Duodenal mucosa (tissue), 2 donors: ENCODE results near the gene POM121.
"Not testable (repeated sequence)": the region's sequence is repeated elsewhere in the genome, so short reads cannot be mapped to it uniquely, and the experiment has no call there.

Experiments used
- H3K27ac ChIP-seq: one replicate; pipeline ENCODE4 v1.7.0; 2013; ENCODE audit warnings: low read depth, low read length
- H3K27me3 ChIP-seq, 2 donors: one replicate each; pipeline ENCODE4 v1.7.0; 2013; ENCODE audit warnings: low read length in 2 of 2, control low read depth in 1 of 2; ENCODE audit not compliant: insufficient read depth in 2 of 2, control insufficient read depth in 1 of 2
- H3K36me3 ChIP-seq, 2 donors: one replicate each; pipeline ENCODE4 v1.7.0; 2013; ENCODE audit warnings: low read length in 2 of 2, control low read depth in 1 of 2; ENCODE audit not compliant: insufficient read depth in 2 of 2, control insufficient read depth in 1 of 2
- H3K4me1 ChIP-seq, 2 donors: one replicate each; pipeline ENCODE4 v1.7.0; 2013; ENCODE audit warnings: low read length in 2 of 2, control low read depth in 1 of 2; ENCODE audit not compliant: insufficient read depth in 2 of 2, control insufficient read depth in 1 of 2
- H3K4me3 ChIP-seq, 2 donors: one replicate each; pipeline ENCODE4 v1.7.0; 2013; ENCODE audit warnings: low read length in 2 of 2, low read depth in 1 of 2
- H3K9ac ChIP-seq, 2 donors: one replicate each; pipeline ENCODE4 v1.7.0; 2013; ENCODE audit warnings: low read length in 2 of 2, low read depth in 1 of 2
- H3K9me3 ChIP-seq, 2 donors: one replicate each; pipeline ENCODE4 v1.7.0; 2013; ENCODE audit warnings: low read length in 2 of 2, control low read depth in 1 of 2; ENCODE audit not compliant: control insufficient read depth in 1 of 2

Gene POM121

GRCh38 chr7:72990146-72990913 is 65.4 kb downstream of the POM121 start:
- H3K4me3 ChIP-seq, H3K27me3 ChIP-seq, H3K4me1 ChIP-seq, H3K9ac ChIP-seq, H3K27ac ChIP-seq, H3K9me3 ChIP-seq, H3K36me3 ChIP-seq: not testable (repeated sequence)

- not testable (repeated sequence) for H3K27me3 ChIP-seq, H3K36me3 ChIP-seq, H3K4me1 ChIP-seq, H3K9me3 ChIP-seq, H3K4me3 ChIP-seq, H3K27ac ChIP-seq, H3K9ac ChIP-seq
Observed at GRCh38 chr7:72995484-72995883, 70.6 kb downstream of the POM121 start.

- not testable (repeated sequence) for H3K4me3 ChIP-seq, H3K4me1 ChIP-seq, H3K36me3 ChIP-seq
Observed at GRCh38 chr7:72997447-72997846, 72.6 kb downstream of the POM121 start.

GRCh38 chr7:72997887-72998468 is 73.1 kb downstream of the POM121 start:
- not testable (repeated sequence) for H3K9me3 ChIP-seq, H3K27me3 ChIP-seq, H3K4me1 ChIP-seq, H3K36me3 ChIP-seq, H3K27ac ChIP-seq, H3K9ac ChIP-seq, H3K4me3 ChIP-seq

More at GRCh38 chr7:72997447-72997846, 72.6 kb downstream of the POM121 start:
- H3K27ac ChIP-seq, H3K9me3 ChIP-seq, H3K9ac ChIP-seq, H3K27me3 ChIP-seq: not testable (repeated sequence)
